HS-27A (cell line): ENCODE measurements around the gene MKLN1.
"Not testable (repeated sequence)": the region's sequence is repeated elsewhere in the genome, so short reads cannot be mapped to it uniquely, and the experiment has no call there.

Experiments
- DNase-seq: peaks from one replicate; pipeline ENCODE4 v3.0.0-alpha.2; 2012; ENCODE audit warnings: low read depth, missing footprints

Gene MKLN1

DNA sequence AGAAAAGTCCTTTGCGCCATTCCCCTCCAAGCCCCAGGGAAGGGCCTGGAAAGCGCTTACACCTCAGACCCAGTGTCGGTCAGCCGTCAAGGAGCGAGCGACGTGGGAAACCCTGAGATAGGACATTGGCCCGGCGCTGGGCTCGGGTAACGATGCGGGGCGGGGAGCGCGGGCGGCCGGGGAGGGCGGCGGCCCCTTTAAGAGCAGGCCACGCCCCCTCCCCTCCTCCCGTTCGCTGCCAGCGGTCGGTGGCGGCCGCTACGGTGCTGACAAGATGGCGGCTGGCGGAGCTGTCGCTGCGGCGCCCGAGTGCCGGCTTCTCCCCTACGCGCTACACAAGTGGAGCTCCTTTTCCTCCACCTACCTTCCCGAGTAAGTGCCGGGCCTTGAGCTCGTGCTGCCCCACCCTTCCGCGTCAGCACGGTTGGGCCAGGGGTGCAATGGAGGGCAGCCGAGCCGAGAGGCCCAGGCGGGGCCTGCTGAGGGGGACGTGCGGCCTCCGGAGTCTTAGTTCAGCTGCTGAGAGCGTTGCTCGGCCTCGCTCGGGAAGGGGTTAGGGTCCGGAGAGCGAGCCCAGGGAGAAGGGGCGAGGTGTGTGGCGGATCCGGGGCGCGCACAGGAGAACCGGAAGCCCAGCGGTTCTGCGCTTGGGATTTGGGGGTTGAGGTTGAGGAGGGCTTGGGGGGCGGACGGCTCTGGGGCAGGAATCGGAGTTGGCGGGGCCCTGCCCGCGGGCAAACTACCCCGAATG lies at the start of gene MKLN1:
Gene MKLN1, plus strand, starts transcription at position 251 of the 751 bp plus-strand sequence. Its CDS starts 24 bp downstream, at position 275.
- peak; percentile 38 for DNase-seq

DNA sequence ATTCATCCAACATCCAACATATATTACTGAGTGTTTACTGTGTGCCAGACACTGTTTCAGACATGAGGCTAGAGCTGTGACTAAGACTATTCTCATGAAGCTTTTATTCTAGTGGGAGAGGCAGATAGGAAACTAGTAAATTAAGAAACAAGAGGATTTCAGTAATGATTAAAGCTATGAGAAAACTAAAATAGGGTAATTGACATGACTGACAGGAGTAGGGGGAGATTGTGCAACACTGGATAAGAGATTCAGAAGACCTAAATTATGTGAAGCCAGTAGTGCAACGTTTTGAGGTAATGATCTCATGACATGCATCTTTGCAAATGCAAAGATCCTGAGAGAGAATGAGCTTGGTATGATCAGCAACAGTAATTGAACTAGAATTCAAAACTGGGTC lies 48.6 kb upstream of the MKLN1 start:
- no peak for DNase-seq

GRCh38 chr7:131281266-131282048 lies 46.2 kb upstream of the MKLN1 start:
- DNase-seq = no peak

GRCh38 chr7:131284702-131285419 lies 42.8 kb upstream of the MKLN1 start:
- no peak for DNase-seq

GRCh38 chr7:131285556-131285955 lies 42.1 kb upstream of the MKLN1 start:
- no peak for DNase-seq

DNA sequence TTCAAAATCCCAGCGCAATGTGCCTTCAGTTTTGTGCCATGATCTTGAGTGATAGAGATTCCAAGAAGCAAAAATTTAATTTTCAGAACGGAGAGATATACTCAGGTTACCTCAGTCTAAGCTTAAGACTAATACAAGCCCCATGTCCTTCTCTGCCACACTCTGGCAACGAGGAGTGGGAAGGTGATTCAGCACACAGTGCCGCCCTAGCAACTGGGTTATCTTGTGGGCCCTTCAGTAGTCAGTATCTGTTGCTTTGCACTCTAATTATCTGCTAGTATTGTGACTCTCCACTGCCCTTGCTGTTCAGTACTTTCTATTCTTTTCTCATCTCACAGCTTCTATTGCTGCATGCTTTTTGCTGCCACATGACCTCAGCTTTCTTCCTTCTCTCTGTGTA lies 39.2 kb upstream of the MKLN1 start:
- no peak for DNase-seq

DNA sequence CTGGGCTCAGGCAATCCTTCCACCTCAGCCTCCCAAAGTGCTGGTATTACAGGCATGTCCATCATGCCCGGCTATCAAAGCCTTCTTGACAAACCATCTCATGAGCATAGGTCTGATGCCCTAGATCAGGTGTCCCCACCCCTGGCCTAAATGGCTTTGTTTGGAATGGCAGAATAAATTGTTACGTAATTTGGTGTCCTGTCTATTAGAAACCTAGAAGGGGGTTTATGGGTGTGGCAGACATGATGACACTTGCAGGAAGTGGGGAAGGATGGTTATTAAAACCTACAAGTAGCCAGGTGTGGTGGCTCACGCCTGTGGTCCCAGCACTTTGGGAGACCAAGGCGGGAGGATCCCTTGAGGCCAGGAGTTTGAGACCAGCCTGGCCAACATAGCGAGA lies 38.6 kb upstream of the MKLN1 start:
- no peak for DNase-seq

GRCh38 chr7:131292141-131292905 lies 35.4 kb upstream of the MKLN1 start:
- DNase-seq = no peak

DNA sequence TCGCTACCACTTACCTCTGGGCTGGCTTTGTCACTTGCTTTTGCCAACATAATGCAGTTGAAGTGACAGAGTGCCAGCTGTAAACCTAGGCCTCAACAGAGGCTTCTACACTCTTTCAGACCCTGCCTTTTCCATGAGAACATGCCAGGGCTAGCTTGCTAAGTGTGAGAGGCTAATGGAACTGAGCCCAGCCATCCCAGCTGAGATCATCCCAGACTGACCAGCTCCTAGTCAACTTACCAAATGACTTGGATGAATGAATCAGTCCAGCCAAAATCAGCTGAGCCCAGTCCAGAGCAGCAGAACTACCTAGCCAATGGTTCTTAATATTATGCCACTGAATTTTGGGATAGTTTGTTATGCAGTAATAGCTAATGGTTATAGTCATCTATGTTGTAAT lies 34.7 kb upstream of the MKLN1 start:
- DNase-seq = no peak

- DNase-seq = no peak
Measured at GRCh38 chr7:131294553-131294952, 33.1 kb upstream of the MKLN1 start.

DNA sequence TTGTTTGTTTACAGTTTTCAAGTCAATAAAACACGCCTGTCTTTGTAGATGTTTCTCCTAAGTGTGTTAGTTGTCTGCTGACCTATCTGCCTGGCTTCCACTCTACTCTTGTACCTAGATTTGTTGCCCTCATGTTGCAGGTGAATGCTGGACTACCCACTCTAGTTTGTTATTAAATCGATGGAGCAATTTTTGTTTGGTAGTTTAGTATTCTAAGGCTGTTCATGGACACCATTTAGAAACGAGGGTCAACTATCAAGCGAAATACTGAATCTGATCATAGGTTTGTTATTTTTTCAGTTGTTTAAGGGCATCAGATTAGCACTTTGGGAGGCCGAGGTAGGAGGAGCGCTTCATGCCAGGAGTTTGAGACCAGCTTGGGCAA lies 29.1 kb upstream of the MKLN1 start:
- DNase-seq = no peak

DNA sequence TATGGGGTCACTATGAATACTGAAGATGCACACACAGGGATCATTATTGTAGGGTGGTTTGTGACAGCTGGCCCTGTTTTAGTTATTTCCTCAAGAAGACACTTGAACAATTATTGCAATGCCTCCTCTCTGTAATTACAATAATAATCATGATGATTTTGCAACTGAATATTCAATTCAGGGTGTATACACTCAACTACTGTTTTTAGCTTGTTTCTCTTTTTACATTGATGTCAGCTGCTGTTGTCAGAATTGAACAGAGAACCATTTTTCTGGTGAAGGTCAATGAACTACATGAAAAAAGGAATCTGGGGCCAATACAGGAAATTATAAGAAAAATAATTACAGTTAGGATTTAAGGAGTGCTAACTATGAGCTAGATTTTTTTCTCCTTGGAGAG lies 28.6 kb upstream of the MKLN1 start:
- no peak for DNase-seq

DNA sequence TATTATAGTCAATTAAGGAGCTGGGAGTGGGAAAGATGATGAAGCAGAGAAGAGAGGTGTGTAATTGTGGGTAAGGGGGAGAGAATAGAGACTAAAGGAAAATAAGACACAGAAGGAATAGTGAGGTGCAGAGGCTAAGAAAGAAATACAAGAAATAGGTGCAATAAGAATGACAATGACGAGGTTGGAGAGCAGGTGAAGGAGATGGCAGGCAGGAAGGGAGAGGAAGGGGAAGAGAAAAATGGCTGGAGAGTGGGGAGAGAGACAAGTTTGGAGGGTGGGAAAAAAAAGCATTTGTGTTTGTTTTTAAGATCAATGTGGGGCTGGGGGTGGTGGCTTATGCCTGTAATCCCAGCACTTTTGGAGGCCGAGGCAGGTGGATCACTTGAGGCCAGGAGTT lies 27.6 kb upstream of the MKLN1 start:
- no peak for DNase-seq

- no peak for DNase-seq
Measured at GRCh38 chr7:131300572-131301466, 26.9 kb upstream of the MKLN1 start.

- DNase-seq = no peak
Measured at GRCh38 chr7:131302446-131302845, 25.2 kb upstream of the MKLN1 start.

DNA sequence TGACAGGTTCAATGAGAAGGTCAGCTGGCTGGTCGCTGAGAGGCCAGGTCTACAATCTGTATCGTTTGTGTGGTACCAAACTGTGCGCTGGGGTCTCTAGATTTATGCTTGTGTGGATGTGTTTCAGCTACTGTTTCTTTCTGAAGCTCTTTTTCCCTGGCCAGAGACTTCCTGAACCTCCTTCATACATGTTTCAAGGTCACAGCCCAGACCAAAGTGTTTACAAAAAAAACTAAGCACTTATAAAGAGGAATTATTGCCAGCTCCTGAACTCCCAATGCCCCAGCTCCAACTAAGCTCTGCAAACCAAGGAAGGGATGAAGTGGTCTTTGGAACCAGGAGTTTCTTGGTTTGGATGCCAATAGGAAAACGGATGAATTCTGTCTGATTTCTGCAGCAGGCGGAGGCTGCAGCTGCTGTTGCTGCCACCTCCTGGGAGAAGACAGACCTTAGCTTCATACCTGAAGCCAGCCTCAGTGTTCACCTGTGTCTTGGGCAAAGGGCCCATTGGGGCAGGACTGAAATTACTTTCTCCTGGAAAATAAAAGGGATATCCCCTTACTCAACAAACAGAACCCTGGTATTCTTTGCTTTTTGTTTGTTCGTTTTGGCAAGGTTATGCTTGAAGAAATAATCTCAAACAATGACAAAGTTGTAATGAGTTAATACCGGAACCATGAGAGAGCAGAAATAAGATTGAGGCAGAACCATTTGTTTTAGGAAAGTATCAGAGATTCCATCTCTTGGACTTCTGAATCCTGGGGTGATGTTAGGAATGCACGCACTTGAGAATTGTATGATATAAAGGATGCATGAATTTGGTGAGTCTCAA lies 24.6 kb upstream of the MKLN1 start:
- no peak for DNase-seq

- no peak for DNase-seq
Measured at GRCh38 chr7:131305152-131305551, 22.5 kb upstream of the MKLN1 start.

DNA sequence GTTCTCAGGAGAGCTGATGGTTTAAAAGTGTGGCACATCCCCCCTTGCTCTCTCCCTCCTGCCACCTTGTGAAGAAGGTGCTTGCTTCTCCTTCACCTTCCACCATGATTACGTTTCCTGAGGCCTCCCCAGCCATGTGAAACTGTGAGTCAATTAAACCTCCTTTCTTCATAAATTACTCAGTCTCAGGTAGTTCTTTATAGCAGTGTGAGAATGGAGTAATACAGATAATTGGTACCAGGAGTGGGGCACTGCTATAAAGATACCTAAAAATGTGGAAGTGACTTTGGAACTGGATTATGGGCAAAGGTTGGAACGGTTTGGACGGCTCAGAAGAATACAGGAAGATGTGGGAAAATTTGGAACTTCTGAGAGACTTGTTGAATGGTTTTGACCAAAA lies 21.6 kb upstream of the MKLN1 start:
- not testable (repeated sequence) for DNase-seq

- DNase-seq = no peak
Measured at GRCh38 chr7:131306777-131307176, 20.9 kb upstream of the MKLN1 start.

GRCh38 chr7:131307627-131308026 lies 20.0 kb upstream of the MKLN1 start:
- DNase-seq = no peak
